GM19043 (cell line): ENCODE measurements around the gene SLN.
"Not testable (repeated sequence)": the region's sequence is repeated elsewhere in the genome, so short reads cannot be mapped to it uniquely, and the experiment has no call there.

Source experiments
- ATAC-seq: cut with Tn5 transposase; IDR thresholded peaks from one replicate; pipeline ENCODE4 v1.9.1; 2021; ENCODE audit warnings: low read depth; ENCODE audit not compliant: unreplicated experiment

SLN gene

GRCh38 chr11:107711861-107712755 lies at the start of gene SLN:
Gene SLN (minus strand): TSS chr11:107712056.
- ATAC-seq = no peak

DNA sequence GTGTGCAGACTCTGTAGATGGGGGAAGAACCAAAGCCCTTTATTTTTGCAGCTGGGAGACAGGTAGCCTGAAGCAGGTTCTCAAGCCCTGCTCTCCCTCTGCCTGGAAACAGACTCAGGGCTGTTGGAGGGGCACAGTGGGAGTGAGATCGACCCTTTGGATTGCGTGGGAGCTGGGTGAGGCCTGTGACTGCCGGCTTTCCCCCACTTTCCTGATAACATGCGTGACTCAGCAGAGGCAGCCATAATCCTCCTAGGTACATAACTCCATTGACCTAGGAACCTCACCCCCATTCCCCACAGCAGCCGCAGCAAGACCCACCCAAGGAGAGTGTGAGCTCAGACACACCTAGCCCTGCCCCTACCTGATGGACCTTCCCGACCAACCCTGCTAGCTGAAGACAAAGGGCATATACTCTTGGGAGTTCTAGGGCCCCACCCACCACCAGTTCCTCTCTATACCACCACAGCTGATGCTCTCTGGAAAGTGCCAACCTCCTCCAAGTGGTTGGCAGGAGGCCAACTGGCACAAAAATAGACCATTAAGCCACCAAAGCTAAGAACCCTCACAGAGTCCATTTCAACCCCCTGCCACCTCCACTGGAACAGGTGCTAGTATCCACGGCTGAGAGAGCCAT lies 47.0 kb upstream of the SLN start:
- not testable (repeated sequence) for ATAC-seq

DNA sequence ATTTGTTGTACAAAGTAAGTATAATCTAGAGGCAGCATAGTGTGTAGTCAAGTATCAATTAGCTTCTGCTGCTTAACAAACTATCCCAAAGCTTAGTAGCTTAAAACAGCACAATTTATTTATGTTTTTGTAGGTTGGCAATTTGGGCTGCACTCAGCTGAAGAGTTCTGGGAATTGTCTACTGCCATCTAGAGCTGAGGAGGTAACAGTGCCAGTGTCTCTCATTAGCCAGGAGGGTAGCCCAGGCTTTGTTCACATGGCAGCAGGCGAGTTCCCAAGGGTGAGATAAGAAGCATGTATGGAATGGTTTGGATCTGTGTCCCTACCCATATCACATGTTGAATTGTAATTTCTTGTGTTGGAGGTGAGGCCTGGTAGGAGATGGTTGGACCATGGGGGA lies 45.8 kb upstream of the SLN start:
- no peak for ATAC-seq

GRCh38 chr11:107756553-107756952 lies 44.7 kb upstream of the SLN start:
- no peak for ATAC-seq

- no peak for ATAC-seq
These were observed 41.3 kb upstream of the SLN start for GRCh38 chr11:107752949-107753822.

DNA sequence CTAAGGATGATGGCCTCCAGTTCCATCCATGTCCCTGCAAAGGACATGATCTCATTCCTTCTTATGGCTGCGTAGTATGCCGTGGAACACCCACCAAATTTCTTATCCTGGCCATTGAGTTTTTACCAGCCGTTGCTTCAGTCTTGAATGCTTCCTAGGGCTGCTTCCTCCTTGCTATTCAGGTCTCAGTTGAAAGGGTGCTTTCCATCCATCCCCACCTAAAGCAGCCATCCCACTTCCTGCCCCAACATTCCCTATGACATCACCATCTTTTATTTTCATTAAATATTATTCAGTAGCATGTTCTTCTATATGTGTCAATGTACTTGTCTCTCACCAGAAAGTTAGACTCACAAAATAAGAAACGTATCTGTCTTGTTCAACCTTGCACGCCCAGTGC lies 40.7 kb upstream of the SLN start:
- no peak for ATAC-seq

- no peak for ATAC-seq
These were observed 39.2 kb upstream of the SLN start for GRCh38 chr11:107751082-107751481.

DNA sequence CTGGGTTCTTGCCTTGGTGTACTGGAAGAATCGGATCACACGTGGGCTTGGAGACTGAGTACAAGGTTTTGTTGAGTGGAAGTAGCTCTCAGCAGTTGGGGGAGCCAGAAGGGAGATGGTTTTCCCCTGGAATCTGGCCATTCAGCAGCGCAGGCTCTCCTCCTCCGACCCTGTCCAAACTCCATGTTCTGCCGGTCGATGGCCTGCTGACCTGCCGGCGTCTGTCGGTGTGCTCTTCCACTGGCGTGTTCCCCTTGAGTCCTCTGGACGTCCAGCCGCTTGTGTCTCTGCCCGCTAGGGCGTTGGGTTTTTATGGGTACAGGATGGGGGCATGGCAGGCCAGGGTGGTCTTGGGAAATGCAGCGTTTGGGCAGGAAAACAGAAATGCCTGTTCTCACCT lies 38.5 kb upstream of the SLN start:
- ATAC-seq = no peak

DNA sequence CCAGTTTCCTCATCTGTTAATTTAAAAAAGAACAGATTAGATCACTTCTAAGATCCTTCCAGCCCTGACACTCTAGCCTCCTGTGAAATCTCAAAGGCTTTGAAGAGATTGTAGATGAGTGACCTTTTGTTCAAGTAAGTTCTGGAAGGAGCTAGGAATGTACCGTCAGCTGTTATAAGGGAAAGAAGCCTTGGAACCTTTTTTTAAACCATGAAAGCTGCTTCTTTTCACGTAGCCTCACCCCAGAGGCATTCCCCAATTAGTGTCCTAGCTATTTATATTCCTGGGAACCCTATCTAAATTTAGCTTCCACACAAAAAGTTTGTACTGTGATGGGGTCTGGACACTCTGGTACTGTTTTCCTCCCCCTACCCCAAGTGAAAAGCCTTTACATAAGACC lies 35.8 kb upstream of the SLN start:
- ATAC-seq = no peak

GRCh38 chr11:107744736-107745135 lies 32.9 kb upstream of the SLN start:
- ATAC-seq = no peak

- no peak for ATAC-seq
These were observed 31.3 kb upstream of the SLN start for GRCh38 chr11:107743191-107743590.

DNA sequence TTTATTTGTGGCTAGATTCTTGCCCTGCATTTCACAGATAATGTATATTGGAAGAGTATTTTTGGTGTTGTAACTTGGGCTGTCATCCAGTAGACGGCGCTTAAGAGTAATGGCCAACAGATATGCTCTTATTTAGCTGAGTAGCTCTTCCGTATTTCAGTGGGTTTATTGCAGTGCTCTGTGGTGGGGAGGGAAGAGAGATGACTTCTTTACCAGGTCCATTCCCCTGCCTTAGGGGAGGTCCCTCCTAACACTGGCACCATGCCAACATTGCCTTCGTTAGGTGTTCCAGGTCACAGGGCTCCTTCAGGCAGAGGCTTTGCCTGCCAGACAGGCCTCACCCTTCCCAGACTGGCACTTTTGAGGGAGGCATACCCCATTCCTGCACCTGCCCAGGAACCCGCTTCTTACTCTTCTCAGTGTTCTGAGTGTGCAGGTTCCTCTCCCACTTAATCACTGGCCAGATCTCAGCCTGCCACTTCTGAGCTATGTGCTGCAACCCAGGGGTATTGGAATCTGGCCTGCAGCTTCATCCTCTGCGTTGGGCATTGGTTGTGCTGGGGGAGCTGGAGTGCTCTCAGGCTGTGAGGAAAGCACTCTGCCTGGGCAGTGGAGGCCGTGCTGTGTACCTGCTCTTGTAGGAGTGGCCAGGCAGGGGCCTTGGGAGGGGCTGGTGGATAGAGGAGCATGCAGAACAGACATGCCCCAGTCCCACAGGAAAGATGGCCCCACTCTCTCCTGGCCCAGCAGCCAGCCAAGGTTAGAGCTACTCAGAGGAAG lies 29.4 kb upstream of the SLN start:
- ATAC-seq = peak; percentile 88

- ATAC-seq = no peak
These were observed 28.4 kb upstream of the SLN start for GRCh38 chr11:107740271-107740670.

DNA sequence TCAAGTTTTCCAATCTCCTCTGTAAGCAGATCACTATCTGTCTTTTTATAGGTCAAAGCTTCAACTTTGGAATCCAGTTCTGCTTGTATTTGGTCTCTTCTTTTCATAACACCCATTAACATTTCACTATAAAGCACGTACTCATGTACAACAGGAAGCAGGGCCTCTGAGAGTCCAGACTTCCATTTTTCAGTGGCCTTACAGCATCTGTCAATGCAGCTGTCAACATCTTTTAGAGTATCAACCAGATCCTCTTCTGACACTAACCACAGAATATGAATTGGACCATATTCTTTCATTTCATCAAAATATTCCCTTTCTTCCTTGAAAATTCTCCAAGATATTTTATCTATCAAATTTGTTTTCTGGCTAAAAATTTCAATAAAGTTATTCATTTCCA lies 24.7 kb upstream of the SLN start:
- no peak for ATAC-seq

GRCh38 chr11:107733518-107733917 lies 21.7 kb upstream of the SLN start:
- peak; percentile 75 for ATAC-seq

GRCh38 chr11:107732689-107733051 lies 20.8 kb upstream of the SLN start:
- no peak for ATAC-seq

DNA sequence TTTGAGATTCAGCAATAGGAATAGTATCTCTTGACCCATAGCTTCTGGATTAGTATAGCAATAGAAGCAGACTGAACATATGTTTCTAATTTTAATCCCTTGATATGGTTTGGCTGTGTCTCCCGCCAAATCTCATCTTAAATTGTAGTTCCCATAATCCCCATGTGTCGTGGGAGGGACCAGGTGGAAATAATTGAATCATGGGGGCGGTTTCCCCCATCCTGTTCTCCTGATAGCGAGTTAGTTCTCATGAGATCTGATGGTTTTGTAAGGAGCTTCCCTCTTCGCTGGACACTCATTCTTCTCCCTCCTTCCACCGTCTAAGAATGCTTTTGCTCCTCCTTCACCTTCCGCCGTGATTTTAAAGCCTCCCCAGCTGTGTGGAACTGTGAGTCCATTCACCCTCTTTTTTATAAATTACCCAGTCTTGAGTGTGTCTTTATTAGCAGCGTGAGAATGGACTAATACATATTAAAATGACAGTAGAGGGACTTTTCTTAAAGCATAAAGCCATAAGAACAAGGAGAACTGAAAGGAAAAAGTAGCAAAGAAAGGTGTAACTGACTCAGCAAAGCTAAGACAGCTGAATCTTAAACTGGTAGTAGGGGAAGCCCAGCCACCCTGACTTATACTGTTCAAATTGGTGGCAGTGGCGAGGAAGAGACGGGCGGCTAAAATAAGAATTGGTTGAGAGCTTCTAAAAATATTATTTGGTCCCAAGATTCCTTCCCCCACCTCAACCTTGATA lies 20.3 kb upstream of the SLN start:
- no peak for ATAC-seq

- ATAC-seq = no peak
These were observed 10.8 kb upstream of the SLN start for GRCh38 chr11:107722662-107723061.

DNA sequence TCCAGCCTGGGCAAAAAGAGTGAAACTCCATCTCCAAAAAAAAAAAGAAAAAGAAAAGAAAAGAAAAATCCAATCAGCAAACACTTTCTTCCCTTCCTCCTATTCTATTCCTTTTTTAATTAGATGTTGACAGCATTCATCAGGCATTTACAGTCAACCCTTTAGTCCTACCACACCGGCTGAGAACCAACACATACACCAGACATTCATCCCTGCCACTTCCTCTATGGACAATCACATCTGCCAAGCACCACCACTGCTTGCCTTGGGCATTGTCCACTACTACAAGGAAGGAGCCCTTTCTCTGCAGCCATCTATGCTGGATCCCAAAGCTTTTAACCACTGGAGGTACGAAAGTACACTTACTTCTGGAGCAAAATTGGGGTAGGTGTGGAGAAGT lies 9.4 kb upstream of the SLN start:
- no peak for ATAC-seq

DNA sequence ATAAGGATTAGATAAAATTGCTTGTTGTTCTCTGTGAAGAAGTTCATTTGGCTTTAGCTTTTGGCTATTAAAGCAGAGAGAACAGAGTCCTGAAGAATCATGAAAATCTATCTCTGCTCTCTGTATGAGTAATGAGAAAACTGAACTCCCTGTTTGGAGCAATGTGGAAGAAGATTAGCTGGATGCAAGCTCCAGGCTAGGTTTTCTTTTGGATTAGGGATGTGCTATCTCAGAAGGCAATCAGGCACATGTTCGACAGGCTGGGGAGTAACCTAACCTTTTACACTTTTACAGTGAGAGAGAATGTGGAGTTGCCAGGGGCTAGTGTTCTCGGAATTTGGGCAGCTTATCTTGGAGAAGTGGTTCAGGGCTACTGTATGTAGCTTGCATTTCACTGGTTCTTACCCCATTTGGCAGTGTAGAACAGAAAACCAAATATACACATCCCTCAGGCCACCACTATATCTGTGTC lies 8.5 kb upstream of the SLN start:
- no peak for ATAC-seq
